HG03378 (cell line): Measurements from ENCODE around the gene PIGZ.
"Not testable (repeated sequence)": the region's sequence is repeated elsewhere in the genome, so short reads cannot be mapped to it uniquely, and the experiment has no call there.

ENCODE experiments used
- ATAC-seq: cut with Tn5 transposase; IDR thresholded peaks from one replicate; pipeline ENCODE4 v1.9.1; 2021; ENCODE audit warnings: mild to moderate bottlenecking, moderate library complexity; ENCODE audit not compliant: unreplicated experiment

Gene PIGZ

GRCh38 chr3:196951371-196951770 lies 17.3 kb downstream of the PIGZ start:
- no peak for ATAC-seq

GRCh38 chr3:196949750-196950149 lies 18.9 kb downstream of the PIGZ start:
- no peak for ATAC-seq

GRCh38 chr3:196949285-196949619 lies 19.4 kb downstream of the PIGZ start:
- ATAC-seq = no peak

GRCh38 chr3:196948442-196949284 lies 20.0 kb downstream of the PIGZ start:
- no peak for ATAC-seq

GRCh38 chr3:196947860-196948441 lies 20.7 kb downstream of the PIGZ start:
- ATAC-seq = no peak

- ATAC-seq = no peak
Observed at GRCh38 chr3:196947136-196947859, 21.3 kb downstream of the PIGZ start.

GRCh38 chr3:196944037-196944790 lies 24.4 kb downstream of the PIGZ start:
- not testable (repeated sequence) for ATAC-seq

- ATAC-seq = peak; percentile 11
Observed at GRCh38 chr3:196942915-196943277, 25.7 kb downstream of the PIGZ start.

GRCh38 chr3:196942226-196942914 lies 26.3 kb downstream of the PIGZ start, which contains the start of gene NCBP2:
Gene NCBP2 (minus strand): TSS chr3:196942528. CDS start chr3:196942503, 25 bp downstream.
- ATAC-seq = peak; percentile 77

GRCh38 chr3:196941729-196942225 lies 26.9 kb downstream of the PIGZ start:
- peak; percentile 30 for ATAC-seq

GRCh38 chr3:196938576-196938975 lies 30.1 kb downstream of the PIGZ start:
- ATAC-seq = no peak

- ATAC-seq = no peak
Observed at GRCh38 chr3:196938124-196938523, 30.5 kb downstream of the PIGZ start.

GRCh38 chr3:196936288-196936687 lies 32.3 kb downstream of the PIGZ start:
- ATAC-seq = no peak

GRCh38 chr3:196932600-196932999 lies 36.0 kb downstream of the PIGZ start:
- ATAC-seq = no peak

GRCh38 chr3:196931828-196932587 lies 36.6 kb downstream of the PIGZ start:
- no peak for ATAC-seq

- ATAC-seq = no peak
Observed at GRCh38 chr3:196931157-196931556, 37.5 kb downstream of the PIGZ start.

- no peak for ATAC-seq
Observed at GRCh38 chr3:196927571-196928453, 40.8 kb downstream of the PIGZ start.

GRCh38 chr3:196920733-196921132 lies 47.9 kb downstream of the PIGZ start:
- ATAC-seq = no peak

GRCh38 chr3:196918968-196919367 lies 49.7 kb downstream of the PIGZ start:
- ATAC-seq = no peak
